OCI-LY1 (cell line): ENCODE data around the gene MYO1G.

Experiments used
- EZH2 ChIP-seq: fragments of 200-600 bp; sonication (generic), shearing (Covaris generic); IDR thresholded peaks from 2 replicates; pipeline ENCODE4 v1.8.0; 2017; ENCODE audit warnings: borderline replicate concordance, mixed run types, mild to moderate bottlenecking, antibody characterized with exemption, low read length, moderate library complexity, mixed read lengths
- TF ChIP-seq, protein P1 (sequence below): fragments of 200-600 bp; sonication (generic), shearing (Covaris generic); IDR thresholded peaks from 2 replicates; pipeline ENCODE4 v1.5.1; 2017; ENCODE audit warnings: mild to moderate bottlenecking, antibody characterized with exemption, low read length, moderate library complexity, mixed read lengths

DNA sequence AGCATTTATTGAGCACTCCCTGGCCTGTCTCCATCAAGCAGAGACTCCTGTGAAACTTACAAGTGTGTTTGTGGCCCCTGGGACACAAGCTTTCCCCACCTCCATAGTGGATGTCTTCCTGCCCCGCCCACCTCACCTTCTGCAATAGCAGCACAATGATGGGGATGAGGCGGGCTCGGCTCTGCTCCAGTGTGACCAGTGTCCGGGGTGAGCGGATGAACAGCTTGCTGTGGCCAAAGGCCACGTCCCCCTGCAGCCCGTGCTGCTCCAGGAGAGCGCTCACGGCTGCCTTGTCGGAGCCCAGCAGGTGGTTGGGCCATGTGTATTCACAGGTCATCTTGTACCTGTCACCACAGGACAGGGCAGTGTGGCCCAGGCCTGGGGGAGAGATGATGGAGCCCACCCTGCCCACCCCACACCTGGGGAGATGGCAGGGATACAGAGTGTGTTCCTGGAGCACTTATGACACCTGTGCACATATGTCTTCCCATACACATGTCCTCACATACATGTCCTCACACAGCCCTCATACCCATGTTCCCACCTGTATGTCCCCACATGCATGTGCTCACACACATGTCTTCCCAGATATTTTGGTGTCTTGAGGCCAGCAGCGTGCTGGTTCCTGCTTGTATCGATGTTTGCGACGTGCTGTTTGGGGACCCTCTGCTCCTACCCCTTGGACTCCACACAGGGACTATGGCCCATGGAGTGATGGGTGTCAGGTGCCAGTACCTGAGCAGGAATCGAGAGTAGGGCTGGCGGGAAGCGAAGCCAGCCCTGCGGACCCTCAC is 12.7 kb downstream of the MYO1G start:
- TF ChIP-seq, protein P1, sequence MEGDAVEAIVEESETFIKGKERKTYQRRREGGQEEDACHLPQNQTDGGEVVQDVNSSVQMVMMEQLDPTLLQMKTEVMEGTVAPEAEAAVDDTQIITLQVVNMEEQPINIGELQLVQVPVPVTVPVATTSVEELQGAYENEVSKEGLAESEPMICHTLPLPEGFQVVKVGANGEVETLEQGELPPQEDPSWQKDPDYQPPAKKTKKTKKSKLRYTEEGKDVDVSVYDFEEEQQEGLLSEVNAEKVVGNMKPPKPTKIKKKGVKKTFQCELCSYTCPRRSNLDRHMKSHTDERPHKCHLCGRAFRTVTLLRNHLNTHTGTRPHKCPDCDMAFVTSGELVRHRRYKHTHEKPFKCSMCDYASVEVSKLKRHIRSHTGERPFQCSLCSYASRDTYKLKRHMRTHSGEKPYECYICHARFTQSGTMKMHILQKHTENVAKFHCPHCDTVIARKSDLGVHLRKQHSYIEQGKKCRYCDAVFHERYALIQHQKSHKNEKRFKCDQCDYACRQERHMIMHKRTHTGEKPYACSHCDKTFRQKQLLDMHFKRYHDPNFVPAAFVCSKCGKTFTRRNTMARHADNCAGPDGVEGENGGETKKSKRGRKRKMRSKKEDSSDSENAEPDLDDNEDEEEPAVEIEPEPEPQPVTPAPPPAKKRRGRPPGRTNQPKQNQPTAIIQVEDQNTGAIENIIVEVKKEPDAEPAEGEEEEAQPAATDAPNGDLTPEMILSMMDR, result no peak
- no peak for TF ChIP-seq EZH2
